B cell (primary cell): ENCODE data around the gene C16orf54. TPM values are rescaled to one million over a fixed set of nuclear protein-coding genes. Genes with fewer than 3 reads are reported as not detected.

ENCODE experiments used
- ATAC-seq: fragments of 200-7000 bp; cut with Tn5 transposase; one replicate; pipeline ENCODE4 v1.10.0; 2021; ENCODE audit warnings: low read depth, mild to moderate bottlenecking, moderate number of reproducible peaks, moderate library complexity
- CTCF ChIA-PET: fragments of 350-600 bp; sonication (Branson Sonifier 250); formaldehyde crosslinking; loops from one replicate; lab custom pipeline; 2021; ENCODE audit warnings: antibody characterized with exemption, inconsistent platforms; lab: Charles Lee
- POLR2A ChIA-PET: fragments of 350-600 bp; sonication (Branson Sonifier 250); formaldehyde crosslinking; loops from one replicate; lab custom pipeline; 2021; ENCODE audit warnings: antibody characterized with exemption; lab: Charles Lee
- DNase-seq: peaks from one replicate; pipeline ENCODE4 v3.0.0; 2013
- H2AFZ ChIP-seq: 2 replicates; pipeline ENCODE4 v1.6.1; 2012; ENCODE audit warnings: mild to moderate bottlenecking, low read depth, low read length; ENCODE audit not compliant: insufficient read depth, poor library complexity, severe bottlenecking
- H3K27ac ChIP-seq, 2 donors: 1 replicate in 1 of 2; 2 replicates in 1 of 2; pipeline ENCODE4 v1.5.1; 2012 to 2013; ENCODE audit warnings: low read length in 2 of 2, mild to moderate bottlenecking in 2 of 2, moderate library complexity in 1 of 2
- H3K27me3 ChIP-seq, 4 experiments: fragments of 200-600 bp in 1 of 4; sonication (generic) in 1 of 4; replicated peaks in 1 of 4; 1 replicate in 2 of 4; 2 replicates in 2 of 4; pipeline versions ENCODE4 v1.6.1 to v1.7.0; 2013 to 2016; ENCODE audit warnings: low read length in 3 of 4, mild to moderate bottlenecking in 2 of 4, mixed read lengths in 1 of 4, moderate library complexity in 1 of 4; ENCODE audit not compliant: insufficient read depth in 4 of 4, control insufficient read depth in 3 of 4; ENCODE audit errors: control extremely low read depth in 1 of 4
- H3K36me3 ChIP-seq, 2 experiments: replicated peaks in 1 of 2; 1 replicate in 1 of 2; 2 replicates in 1 of 2; pipeline versions ENCODE4 v1.6.1 to v1.7.1; 2013; ENCODE audit warnings: low read length in 1 of 2; ENCODE audit not compliant: insufficient read depth in 2 of 2, control insufficient read depth in 1 of 2; ENCODE audit errors: control extremely low read depth in 1 of 2, extremely low read depth in 1 of 2
- H3K4me1 ChIP-seq, 2 donors: fragments of 200-600 bp in 1 of 2; sonication (generic) in 1 of 2; 1 replicate in 1 of 2; 2 replicates in 1 of 2; pipeline versions ENCODE4 v1.5.1 to v1.6.1; 2013 to 2017; ENCODE audit warnings: low read length in 2 of 2; ENCODE audit not compliant: control insufficient read depth in 2 of 2, insufficient read depth in 2 of 2
- H3K4me2 ChIP-seq: replicated peaks from 2 replicates; pipeline ENCODE3; 2012; ENCODE audit warnings: mild to moderate bottlenecking, low read depth, low read length; ENCODE audit not compliant: poor library complexity, severe bottlenecking
- H3K4me3 ChIP-seq, 5 experiments: fragments of 200-600 bp in 1 of 5; sonication (generic) in 1 of 5; 1 replicate in 3 of 5; 2 replicates in 2 of 5; pipeline versions ENCODE4 v1.5.1 to v1.7.0; 2011 to 2016; ENCODE audit warnings: low read length in 4 of 5, mild to moderate bottlenecking in 4 of 5, low read depth in 2 of 5, control low read depth in 1 of 5, moderate library complexity in 1 of 5; ENCODE audit not compliant: insufficient read depth in 1 of 5; ENCODE audit errors: control extremely low read depth in 1 of 5, extremely low read depth in 1 of 5
- H3K79me2 ChIP-seq: fragments of 200-600 bp; sonication (generic); one replicate; pipeline ENCODE4 v1.6.0; 2016; ENCODE audit warnings: low read length; ENCODE audit not compliant: control insufficient read depth, insufficient read depth
- H3K9ac ChIP-seq: fragments of 200-600 bp; sonication (generic); 2 replicates; pipeline ENCODE4 v1.6.1; 2017; ENCODE audit warnings: mild to moderate bottlenecking, low read length, moderate library complexity
- H3K9me3 ChIP-seq, 3 donors: one replicate each; pipeline versions ENCODE4 v1.6.1 to v1.7.1; 2013; ENCODE audit warnings: low read length in 2 of 3; ENCODE audit not compliant: control insufficient read depth in 2 of 3, insufficient read depth in 1 of 3; ENCODE audit errors: control extremely low read depth in 1 of 3
- H4K20me1 ChIP-seq: 2 replicates; pipeline ENCODE4 v1.6.0; 2012; ENCODE audit warnings: mild to moderate bottlenecking, low read length; ENCODE audit not compliant: insufficient read depth, control insufficient read depth, poor library complexity, severe bottlenecking
- H3K27ac Mint-ChIP-seq: one replicate; pipeline ENCODE4 v1.8.0; 2021; ENCODE audit warnings: mixed read lengths
- H3K27me3 Mint-ChIP-seq: one replicate; pipeline ENCODE4 v1.8.0; 2021; ENCODE audit warnings: mixed read lengths
- H3K4me1 Mint-ChIP-seq: one replicate; pipeline ENCODE4 v1.8.0; 2021; ENCODE audit warnings: mixed read lengths
- H3K4me3 Mint-ChIP-seq: one replicate; pipeline ENCODE4 v1.8.0; 2021; ENCODE audit warnings: mixed read lengths
- H3K9me3 Mint-ChIP-seq: one replicate; pipeline ENCODE4 v1.8.0; 2022; ENCODE audit warnings: mixed read lengths; ENCODE audit not compliant: insufficient read depth
- CTCF ChIP-seq: fragments of 200-600 bp; IDR thresholded peaks from one replicate; pipeline ENCODE4 v1.8.0; 2022; ENCODE audit warnings: antibody characterized with exemption, mild to moderate bottlenecking
- EZH2 ChIP-seq: IDR thresholded peaks from 2 replicates; pipeline ENCODE4 v1.6.1; 2012; ENCODE audit warnings: borderline replicate concordance, low read depth, mild to moderate bottlenecking, moderate library complexity, low read length; ENCODE audit not compliant: insufficient read depth, poor library complexity, severe bottlenecking
- WGBS: methylation state at CpG from one replicate; pipeline ENCODE4 v1.1.5; 2013; ENCODE audit warnings: missing lambda C conversion rate; ENCODE audit not compliant: insufficient coverage; 5-methylcytosine and 5-hydroxymethylcytosine counted together
- intact Hi-C: fragments of 100-400 bp; cut with micrococcal nuclease; formaldehyde crosslinking; loops from one replicate; pipeline ENCODE4 v1.10.0; 2022
- polyA plus RNA-seq: library from polyadenylated mRNA; depleted of rRNA; stranded (reverse); fragments of >200 nt; gene quantifications from 2 replicates; pipeline ENCODE4 v1.2.3, GENCODE V29; 2012
- total RNA-seq, 2 donors: library from RNA; stranded (reverse); fragments of 120-200 nt in 1 of 2; gene quantifications; 1 replicate in 1 of 2; 2 replicates in 1 of 2; pipeline versions ENCODE4 v1.2.3 to v1.2.4, GENCODE V29; 2013 to 2022

The C16orf54 gene
- total and polyA plus RNA-seq, 2 donors (not counting 1 experiment from before 2014, with no cell fraction given): 44.0 to 68.3 TPM

- H3K4me2 ChIP-seq: no peak overlapping the region
- no peaks in the 10 kb centered on the region for H3K36me3 ChIP-seq
- H2AFZ ChIP-seq: no peak overlapping the region
- TF ChIP-seq CTCF (no peak), EZH2 (no peak)
- H3K79me2 ChIP-seq: no peaks in the 10 kb centered on the region
- H3K9ac ChIP-seq: no peak overlapping the region
- no peak for DNase-seq
- Mint-ChIP-seq H3K27ac (no peak overlapping the region), H3K4me3 (no peak overlapping the region), H3K9me3 (no peaks in the 10 kb centered on the region), H3K4me1 (no peaks in the 10 kb centered on the region), H3K27me3 (no peaks in the 10 kb centered on the region)
- peaks cover 0 to 3% of the 10 kb centered on the region in 2 donors for H3K4me1 ChIP-seq
- H3K27ac ChIP-seq: no peak overlapping the region
- ATAC-seq: no peak
- no peaks in the 10 kb centered on the region for H3K27me3 ChIP-seq
- CTCF ChIA-PET: interaction anchor here (0.6 to 1.5 kb wide), 3 partner anchors 13 to 37 kb away, joined by 3 to 5 read pairs (median 4); partner anchors contain the start of gene ZG16
- no peak overlapping the region for H3K4me3 ChIP-seq
- POLR2A ChIA-PET: interaction anchor here (0.6 kb wide), 1 partner anchor 45 kb away, joined by 4 read pairs; no protein-coding TSS in a partner anchor
- no peaks in the 10 kb centered on the region for H4K20me1 ChIP-seq
- intact Hi-C loops: no loop called here
- 91% methylated on average over 9 of the region's 15 CpGs for WGBS
- H3K9me3 ChIP-seq: no peaks in the 10 kb centered on the region
Measured at GRCh38 chr16:29765167-29766032, 19.6 kb upstream of the C16orf54 start.

- Histone ChIP-seq H3K27me3 (no peaks in the 10 kb centered on the region), H3K27ac (no peak overlapping the region), H3K4me1 (peaks cover 0 to 3% of the 10 kb centered on the region in 2 donors), H3K36me3 (no peaks in the 10 kb centered on the region), H4K20me1 (no peaks in the 10 kb centered on the region), H3K79me2 (no peaks in the 10 kb centered on the region), H3K4me3 (no peak overlapping the region), H3K9ac (no peak overlapping the region), H3K4me2 (no peak overlapping the region), H3K9me3 (no peaks in the 10 kb centered on the region), H2AFZ (no peak overlapping the region)
- ATAC-seq (no peak), DNase-seq (no peak)
- intact Hi-C loops: no loop called here
- no peaks in the 10 kb centered on the region for H3K27me3 Mint-ChIP-seq
- ChIA-PET POLR2A (no interaction called here), CTCF (interaction anchor here (0.7 kb wide), 1 partner anchor 269 kb away, joined by 3 read pairs; no protein-coding TSS in a partner anchor)
- H3K4me1 Mint-ChIP-seq: no peaks in the 10 kb centered on the region
- H3K27ac Mint-ChIP-seq: no peak overlapping the region
- no peaks in the 10 kb centered on the region for H3K9me3 Mint-ChIP-seq
- 85% methylated on average over 5 of the region's 6 CpGs for WGBS
- no peak overlapping the region for H3K4me3 Mint-ChIP-seq
- TF ChIP-seq CTCF: no peak
Measured at GRCh38 chr16:29763326-29763725, 17.5 kb upstream of the C16orf54 start.
